HUES6 (cell line): ENCODE data around the gene ASCC2.

ENCODE experiments used
- H3K27ac ChIP-seq: 2 replicates; pipeline ENCODE4 v1.7.0; 2013; ENCODE audit warnings: low read depth, mild to moderate bottlenecking, low read length, inconsistent platforms
- H3K27me3 ChIP-seq: 2 replicates; pipeline ENCODE4 v1.6.1; 2013; ENCODE audit warnings: low read length; ENCODE audit not compliant: control insufficient read depth, insufficient read depth
- H3K36me3 ChIP-seq: 2 replicates; pipeline ENCODE4 v1.6.1; 2013; ENCODE audit warnings: low read length; ENCODE audit not compliant: control insufficient read depth, insufficient read depth
- H3K4me1 ChIP-seq: 2 replicates; pipeline ENCODE4 v1.6.1; 2013; ENCODE audit warnings: low read length; ENCODE audit not compliant: control insufficient read depth, insufficient read depth
- H3K4me3 ChIP-seq: 2 replicates; pipeline ENCODE4 v1.5.1; 2013; ENCODE audit warnings: low read depth, low read length
- H3K9ac ChIP-seq: one replicate; pipeline ENCODE4 v1.6.1; 2013; ENCODE audit warnings: mild to moderate bottlenecking, low read length
- H3K9me3 ChIP-seq: 2 replicates; pipeline ENCODE4 v1.6.1; 2013; ENCODE audit warnings: low read depth, low read length; ENCODE audit not compliant: control insufficient read depth, insufficient read depth

Gene ASCC2

GRCh38 chr22:29817724-29818123 is 20.4 kb downstream of the ASCC2 start:
- no peaks in the 10 kb centered on the region for H3K9me3 ChIP-seq
- no peak overlapping the region for H3K9ac ChIP-seq
- peaks cover 86% of the 10 kb centered on the region for H3K36me3 ChIP-seq
- no peak overlapping the region for H3K27ac ChIP-seq
- no peak overlapping the region for H3K4me3 ChIP-seq
- 0 out of 2 replicates have a peak, but pooled peaks cover 4% of the 10 kb centered on the region for H3K4me1 ChIP-seq
- no peaks in the 10 kb centered on the region for H3K27me3 ChIP-seq

GRCh38 chr22:29816980-29817379 is 21.1 kb downstream of the ASCC2 start:
- Histone ChIP-seq H3K9me3 (no peaks in the 10 kb centered on the region), H3K27ac (no peak overlapping the region), H3K4me3 (no peak overlapping the region), H3K36me3 (peaks cover 88% of the 10 kb centered on the region), H3K27me3 (no peaks in the 10 kb centered on the region), H3K9ac (no peak overlapping the region), H3K4me1 (0 out of 2 replicates have a peak, but pooled peaks cover 4% of the 10 kb centered on the region)

- 0 out of 2 replicates have a peak, but pooled peaks cover 4% of the 10 kb centered on the region for H3K4me1 ChIP-seq
- peaks cover 88% of the 10 kb centered on the region for H3K36me3 ChIP-seq
- H3K4me3 ChIP-seq: no peak overlapping the region
- H3K27ac ChIP-seq: no peak overlapping the region
- no peak overlapping the region for H3K9ac ChIP-seq
- H3K9me3 ChIP-seq: no peaks in the 10 kb centered on the region
- no peaks in the 10 kb centered on the region for H3K27me3 ChIP-seq
Measured at GRCh38 chr22:29816539-29816938, 21.5 kb downstream of the ASCC2 start.

GRCh38 chr22:29816128-29816527 is 21.9 kb downstream of the ASCC2 start:
- Histone ChIP-seq H3K27me3 (no peaks in the 10 kb centered on the region), H3K27ac (no peak overlapping the region), H3K9me3 (no peaks in the 10 kb centered on the region), H3K9ac (no peak overlapping the region), H3K36me3 (peaks cover 88% of the 10 kb centered on the region), H3K4me1 (0 out of 2 replicates have a peak, but pooled peaks cover 4% of the 10 kb centered on the region), H3K4me3 (no peak overlapping the region)

- H3K27ac ChIP-seq: no peak overlapping the region
- peaks cover 89% of the 10 kb centered on the region for H3K36me3 ChIP-seq
Measured at GRCh38 chr22:29815580-29815979, 22.5 kb downstream of the ASCC2 start.

GRCh38 chr22:29814003-29814402 is 24.1 kb downstream of the ASCC2 start:
- no peaks in the 10 kb centered on the region for H3K27me3 ChIP-seq
- peaks cover 89% of the 10 kb centered on the region for H3K36me3 ChIP-seq
- H3K9ac ChIP-seq: no peak overlapping the region
- H3K4me3 ChIP-seq: no peak overlapping the region
- H3K4me1 ChIP-seq: 0 out of 2 replicates have a peak, but pooled peaks cover 4% of the 10 kb centered on the region
- H3K9me3 ChIP-seq: no peaks in the 10 kb centered on the region
- H3K27ac ChIP-seq: no peak overlapping the region

More at GRCh38 chr22:29815580-29815979, 22.5 kb downstream of the ASCC2 start:
- no peaks in the 10 kb centered on the region for H3K9me3 ChIP-seq
- 0 out of 2 replicates have a peak, but pooled peaks cover 4% of the 10 kb centered on the region for H3K4me1 ChIP-seq
- no peaks in the 10 kb centered on the region for H3K27me3 ChIP-seq
- H3K4me3 ChIP-seq: no peak overlapping the region
- H3K9ac ChIP-seq: no peak overlapping the region

- H3K27me3 ChIP-seq: no peaks in the 10 kb centered on the region
- no peak overlapping the region for H3K4me3 ChIP-seq
- H3K9me3 ChIP-seq: no peaks in the 10 kb centered on the region
- 0 out of 2 replicates have a peak, but pooled peaks cover 4% of the 10 kb centered on the region for H3K4me1 ChIP-seq
- peaks cover 86% of the 10 kb centered on the region for H3K36me3 ChIP-seq
- H3K27ac ChIP-seq: no peak overlapping the region
- no peak overlapping the region for H3K9ac ChIP-seq
Measured at GRCh38 chr22:29813563-29813962, 24.5 kb downstream of the ASCC2 start.

- peaks cover 86% of the 10 kb centered on the region for H3K36me3 ChIP-seq
- H3K9ac ChIP-seq: no peak overlapping the region
- H3K4me3 ChIP-seq: no peak overlapping the region
- H3K27ac ChIP-seq: no peak overlapping the region
- no peaks in the 10 kb centered on the region for H3K9me3 ChIP-seq
- 0 out of 2 replicates have a peak, but pooled peaks cover 4% of the 10 kb centered on the region for H3K4me1 ChIP-seq
- no peaks in the 10 kb centered on the region for H3K27me3 ChIP-seq
Measured at GRCh38 chr22:29813126-29813525, 24.9 kb downstream of the ASCC2 start.

- Histone ChIP-seq H3K4me1 (0 out of 2 replicates have a peak, but pooled peaks cover 4% of the 10 kb centered on the region), H3K36me3 (peaks cover 86% of the 10 kb centered on the region), H3K9me3 (no peaks in the 10 kb centered on the region)
Measured at GRCh38 chr22:29811377-29811776, 26.7 kb downstream of the ASCC2 start.

GRCh38 chr22:29810216-29810615 is 27.9 kb downstream of the ASCC2 start:
- Histone ChIP-seq H3K4me1 (no peaks in the 10 kb centered on the region), H3K9ac (no peak overlapping the region), H3K36me3 (peaks cover 86% of the 10 kb centered on the region), H3K4me3 (no peak overlapping the region), H3K9me3 (no peaks in the 10 kb centered on the region), H3K27me3 (no peaks in the 10 kb centered on the region), H3K27ac (no peak overlapping the region)

More at GRCh38 chr22:29811377-29811776, 26.7 kb downstream of the ASCC2 start:
- no peak overlapping the region for H3K27ac ChIP-seq
- no peak overlapping the region for H3K4me3 ChIP-seq
- no peak overlapping the region for H3K9ac ChIP-seq
- H3K27me3 ChIP-seq: no peaks in the 10 kb centered on the region

- H3K36me3 ChIP-seq: peaks cover 76% of the 10 kb centered on the region
Measured at GRCh38 chr22:29806196-29806595, 31.9 kb downstream of the ASCC2 start.

More at GRCh38 chr22:29806196-29806595, 31.9 kb downstream of the ASCC2 start:
- Histone ChIP-seq H3K4me3 (no peak overlapping the region), H3K27me3 (no peaks in the 10 kb centered on the region), H3K9ac (no peak overlapping the region), H3K27ac (no peak overlapping the region), H3K9me3 (no peaks in the 10 kb centered on the region), H3K4me1 (0 out of 2 replicates have a peak, but pooled peaks cover 3% of the 10 kb centered on the region)
